ENCODE results near the gene SSRP1.

DNA sequence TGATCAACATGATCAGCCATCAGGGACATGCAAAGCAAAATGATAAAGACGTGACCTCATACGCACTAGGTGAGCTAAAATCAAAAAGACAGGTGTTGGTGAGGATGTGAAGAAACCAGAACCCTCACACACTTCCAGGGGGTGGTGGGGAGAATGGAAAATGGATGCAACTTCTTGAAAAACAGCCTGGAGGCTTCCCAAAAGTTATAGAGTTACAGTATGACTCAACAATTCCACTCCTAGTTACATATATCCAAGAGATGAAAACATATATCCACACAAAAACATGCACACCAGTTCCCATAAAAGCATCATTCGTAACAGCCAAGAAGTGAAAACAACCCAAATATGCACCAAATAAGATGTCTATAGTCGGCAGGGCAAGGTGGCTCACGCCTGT lies 56.6 kb downstream of the SSRP1 start:
- TF ChIP-seq, protein P1, sequence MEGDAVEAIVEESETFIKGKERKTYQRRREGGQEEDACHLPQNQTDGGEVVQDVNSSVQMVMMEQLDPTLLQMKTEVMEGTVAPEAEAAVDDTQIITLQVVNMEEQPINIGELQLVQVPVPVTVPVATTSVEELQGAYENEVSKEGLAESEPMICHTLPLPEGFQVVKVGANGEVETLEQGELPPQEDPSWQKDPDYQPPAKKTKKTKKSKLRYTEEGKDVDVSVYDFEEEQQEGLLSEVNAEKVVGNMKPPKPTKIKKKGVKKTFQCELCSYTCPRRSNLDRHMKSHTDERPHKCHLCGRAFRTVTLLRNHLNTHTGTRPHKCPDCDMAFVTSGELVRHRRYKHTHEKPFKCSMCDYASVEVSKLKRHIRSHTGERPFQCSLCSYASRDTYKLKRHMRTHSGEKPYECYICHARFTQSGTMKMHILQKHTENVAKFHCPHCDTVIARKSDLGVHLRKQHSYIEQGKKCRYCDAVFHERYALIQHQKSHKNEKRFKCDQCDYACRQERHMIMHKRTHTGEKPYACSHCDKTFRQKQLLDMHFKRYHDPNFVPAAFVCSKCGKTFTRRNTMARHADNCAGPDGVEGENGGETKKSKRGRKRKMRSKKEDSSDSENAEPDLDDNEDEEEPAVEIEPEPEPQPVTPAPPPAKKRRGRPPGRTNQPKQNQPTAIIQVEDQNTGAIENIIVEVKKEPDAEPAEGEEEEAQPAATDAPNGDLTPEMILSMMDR (IDR thresholded peaks at IDR 0.05) = no peak
- TF ChIP-seq POLR2A (IDR thresholded peaks at IDR 0.05) = no peak

Data from thyroid gland (tissue), 4 donors.